Subcutaneous abdominal adipose tissue (tissue), 5 donors: ENCODE results near the gene TSPO.

ENCODE experiments used
- H3K27ac ChIP-seq: one replicate; pipeline ENCODE4 v1.7.0; 2013; ENCODE audit warnings: low read depth, mild to moderate bottlenecking, inconsistent platforms, low read length, moderate library complexity
- H3K27me3 ChIP-seq, 5 donors: one replicate each; pipeline ENCODE4 v1.7.0; 2013; ENCODE audit warnings: low read length in 5 of 5, inconsistent platforms in 1 of 5; ENCODE audit not compliant: control insufficient read depth in 5 of 5, insufficient read depth in 4 of 5
- H3K36me3 ChIP-seq, 5 donors: one replicate each; pipeline ENCODE4 v1.7.0; 2013; ENCODE audit warnings: low read length in 5 of 5; ENCODE audit not compliant: control insufficient read depth in 5 of 5, insufficient read depth in 5 of 5
- H3K4me1 ChIP-seq, 5 donors: one replicate each; pipeline ENCODE4 v1.7.0; 2013; ENCODE audit warnings: low read length in 5 of 5, mild to moderate bottlenecking in 3 of 5, moderate library complexity in 1 of 5; ENCODE audit not compliant: control insufficient read depth in 5 of 5, insufficient read depth in 5 of 5
- H3K4me3 ChIP-seq, 5 donors: one replicate each; pipeline ENCODE4 v1.7.0; 2013; ENCODE audit warnings: low read length in 5 of 5, low read depth in 1 of 5
- H3K9ac ChIP-seq, 5 donors: one replicate each; pipeline ENCODE4 v1.7.0; 2013; ENCODE audit warnings: low read length in 5 of 5, mild to moderate bottlenecking in 4 of 5, moderate library complexity in 3 of 5
- H3K9me3 ChIP-seq, 5 donors: one replicate each; pipeline ENCODE4 v1.7.0; 2013; ENCODE audit warnings: low read length in 5 of 5; ENCODE audit not compliant: control insufficient read depth in 5 of 5
- donor health status: healthy.
- donor health status: healthy.
- donor health status: healthy.
- donor health status: healthy.
- donor health status: healthy.

Gene TSPO

GRCh38 chr22:43173976-43174720 is 22.8 kb downstream of the TSPO start:
- Histone ChIP-seq H3K4me1 (peaks cover 0 to 9% (median 2%) of the 10 kb centered on the region in 5 donors), H3K27ac (no peak overlapping the region), H3K27me3 (no peaks in the 10 kb centered on the region), H3K9ac (no peak overlapping the region), H3K36me3 (peaks cover 0 to 82% (median 61%) of the 10 kb centered on the region in 5 donors), H3K4me3 (no peak overlapping the region), H3K9me3 (no peaks in the 10 kb centered on the region)

- Histone ChIP-seq H3K36me3 (peaks cover 0 to 82% (median 63%) of the 10 kb centered on the region in 5 donors), H3K9me3 (no peaks in the 10 kb centered on the region), H3K4me1 (peaks cover 0 to 9% (median 2%) of the 10 kb centered on the region in 5 donors), H3K27me3 (no peaks in the 10 kb centered on the region), H3K9ac (no peak overlapping the region), H3K27ac (no peak overlapping the region), H3K4me3 (no peak overlapping the region)
Observed at GRCh38 chr22:43174941-43175531, 23.7 kb downstream of the TSPO start.

- Histone ChIP-seq H3K9ac (no peak overlapping the region), H3K27ac (no peak overlapping the region), H3K27me3 (no peaks in the 10 kb centered on the region), H3K36me3 (peaks cover 0 to 82% (median 58%) of the 10 kb centered on the region in 5 donors), H3K9me3 (no peaks in the 10 kb centered on the region), H3K4me1 (peaks cover 0 to 7% (median 0%) of the 10 kb centered on the region in 5 donors), H3K4me3 (no peak overlapping the region)
Observed at GRCh38 chr22:43176090-43176489, 24.7 kb downstream of the TSPO start.

GRCh38 chr22:43177479-43177878 is 26.1 kb downstream of the TSPO start:
- H3K27ac ChIP-seq: no peak overlapping the region
- H3K9me3 ChIP-seq: no peaks in the 10 kb centered on the region
- H3K9ac ChIP-seq: no peak overlapping the region
- peaks cover 0 to 72% (median 47%) of the 10 kb centered on the region in 5 donors for H3K36me3 ChIP-seq
- peaks cover 0 to 4% (median 0%) of the 10 kb centered on the region in 5 donors for H3K4me1 ChIP-seq
- no peaks in the 10 kb centered on the region for H3K27me3 ChIP-seq
- H3K4me3 ChIP-seq: no peak overlapping the region

- Histone ChIP-seq H3K9me3 (no peaks in the 10 kb centered on the region), H3K27me3 (no peaks in the 10 kb centered on the region), H3K4me3 (no peak overlapping the region), H3K27ac (no peak overlapping the region), H3K4me1 (peaks cover 0 to 6% (median 1%) of the 10 kb centered on the region in 5 donors), H3K36me3 (peaks cover 0 to 60% (median 36%) of the 10 kb centered on the region in 5 donors), H3K9ac (no peak overlapping the region)
Observed at GRCh38 chr22:43179146-43179910, 28.0 kb downstream of the TSPO start.

GRCh38 chr22:43179911-43180195 is 28.5 kb downstream of the TSPO start:
- Histone ChIP-seq H3K36me3 (peaks cover 0 to 54% (median 31%) of the 10 kb centered on the region in 5 donors), H3K9ac (no peak overlapping the region), H3K27ac (no peak overlapping the region), H3K4me1 (peaks cover 0 to 10% (median 6%) of the 10 kb centered on the region in 5 donors), H3K27me3 (no peaks in the 10 kb centered on the region), H3K4me3 (no peak overlapping the region), H3K9me3 (no peaks in the 10 kb centered on the region)

- H3K9ac ChIP-seq: no peak overlapping the region
- no peak overlapping the region for H3K27ac ChIP-seq
- no peaks in the 10 kb centered on the region for H3K27me3 ChIP-seq
- no peaks in the 10 kb centered on the region for H3K9me3 ChIP-seq
- peaks cover 0 to 47% (median 28%) of the 10 kb centered on the region in 5 donors for H3K36me3 ChIP-seq
- peaks cover 2 to 15% (median 12%) of the 10 kb centered on the region in 5 donors for H3K4me1 ChIP-seq
- H3K4me3 ChIP-seq: no peak overlapping the region
Observed at GRCh38 chr22:43180670-43181069, 29.3 kb downstream of the TSPO start.

DNA sequence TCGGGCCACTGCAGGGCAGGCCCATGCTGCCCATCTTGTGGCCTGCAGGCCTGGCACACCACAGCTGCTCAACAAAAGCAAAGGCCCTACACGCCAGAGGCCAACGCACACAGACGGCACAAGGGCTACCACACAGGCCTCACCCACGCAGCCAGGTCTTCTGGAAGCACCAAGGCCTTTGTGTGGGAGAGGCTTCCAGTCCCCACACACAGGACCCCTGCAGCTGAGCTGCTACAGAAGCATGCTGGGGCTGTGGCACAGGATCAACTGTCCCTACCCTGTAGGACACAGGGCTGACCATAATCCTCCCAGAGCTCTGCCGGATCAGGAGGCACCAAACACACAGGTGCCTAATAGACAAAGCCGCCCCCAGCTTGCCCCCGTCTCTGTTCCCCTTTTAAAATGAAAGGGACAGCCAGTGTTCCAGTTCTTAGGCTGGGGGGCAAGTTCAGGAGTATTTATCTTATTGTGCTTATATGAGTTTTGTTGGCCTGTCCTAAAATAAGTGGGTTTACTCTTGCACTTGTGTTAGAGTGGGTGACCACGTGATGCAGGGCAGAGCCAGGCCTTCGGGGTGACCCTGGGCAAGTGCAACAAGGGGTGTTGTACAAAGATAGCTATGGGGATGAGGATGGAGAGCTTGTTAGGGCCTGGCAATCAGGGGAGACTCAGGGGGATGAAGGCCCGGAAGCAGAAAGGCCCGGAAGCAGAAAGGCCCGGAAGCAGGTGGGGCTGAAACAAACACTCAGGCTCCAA is 30.1 kb downstream of the TSPO start:
- Histone ChIP-seq H3K36me3 (peaks cover 0 to 43% (median 25%) of the 10 kb centered on the region in 5 donors), H3K27ac (no peak overlapping the region), H3K4me1 (peaks cover 4 to 20% (median 19%) of the 10 kb centered on the region in 5 donors), H3K9ac (no peak overlapping the region), H3K9me3 (no peaks in the 10 kb centered on the region), H3K27me3 (no peaks in the 10 kb centered on the region), H3K4me3 (no peak overlapping the region)

- Histone ChIP-seq H3K9me3 (no peaks in the 10 kb centered on the region), H3K27ac (no peak overlapping the region), H3K4me1 (peaks cover 4 to 23% (median 19%) of the 10 kb centered on the region in 5 donors), H3K4me3 (no peak overlapping the region), H3K36me3 (peaks cover 0 to 41% (median 23%) of the 10 kb centered on the region in 5 donors), H3K9ac (no peak overlapping the region), H3K27me3 (no peaks in the 10 kb centered on the region)
Observed at GRCh38 chr22:43182118-43182517, 30.8 kb downstream of the TSPO start.
